ENCODE data around the gene RHBG.
"Not testable (repeated sequence)": the region's sequence is repeated elsewhere in the genome, so short reads cannot be mapped to it uniquely, and the experiment has no call there.

RHBG gene

GRCh38 chr1:156368889-156369684 lies at the start of gene RHBG:
TSS of gene RHBG (plus strand) at chr1:156369211. CDS start at chr1:156369250, 39 bp downstream.
- peak; percentile 7 for DNase-seq

- DNase-seq: peak; percentile 49
Measured at GRCh38 chr1:156319664-156320063, 49.3 kb upstream of the RHBG start.

- no peak for DNase-seq
Measured at GRCh38 chr1:156320560-156320959, 48.5 kb upstream of the RHBG start.

- not testable (repeated sequence) for DNase-seq
Measured at GRCh38 chr1:156323179-156323578, 45.8 kb upstream of the RHBG start.

GRCh38 chr1:156336242-156336641 lies 32.8 kb upstream of the RHBG start:
- peak; percentile 13 for DNase-seq

GRCh38 chr1:156337052-156337887 lies 31.7 kb upstream of the RHBG start:
- DNase-seq: no peak

GRCh38 chr1:156337888-156338179 lies 31.2 kb upstream of the RHBG start:
- no peak for DNase-seq

GRCh38 chr1:156338180-156338976 lies 30.6 kb upstream of the RHBG start, which contains the start of the genes CCT3 and TSACC:
TSS of gene CCT3 (minus strand) at chr1:156338292. CDS start at chr1:156338184, 108 bp downstream.
TSS of gene TSACC (plus strand) at chr1:156338526. CDS start at chr1:156339758, 1,232 bp downstream.
- peak; percentile 100 for DNase-seq

GRCh38 chr1:156342166-156342955 lies 26.6 kb upstream of the RHBG start:
- DNase-seq: no peak

- DNase-seq: no peak
Measured at GRCh38 chr1:156344409-156344808, 24.6 kb upstream of the RHBG start.

GRCh38 chr1:156346035-156346434 lies 23.0 kb upstream of the RHBG start:
- not testable (repeated sequence) for DNase-seq

- DNase-seq: no peak
Measured at GRCh38 chr1:156346636-156347035, 22.4 kb upstream of the RHBG start.

GRCh38 chr1:156347331-156347730 lies 21.7 kb upstream of the RHBG start:
- DNase-seq: no peak

- DNase-seq: not testable (repeated sequence)
Measured at GRCh38 chr1:156352481-156352880, 16.5 kb upstream of the RHBG start.

GRCh38 chr1:156356262-156356874 lies 12.6 kb upstream of the RHBG start:
- DNase-seq: no peak

- DNase-seq: peak; percentile 76
Measured at GRCh38 chr1:156356875-156357534, 12.0 kb upstream of the RHBG start.

GRCh38 chr1:156357977-156358376 lies 11.0 kb upstream of the RHBG start:
- no peak for DNase-seq

- no peak for DNase-seq
Measured at GRCh38 chr1:156358641-156359040, 10.4 kb upstream of the RHBG start.

GRCh38 chr1:156359249-156359648 lies 9.8 kb upstream of the RHBG start:
- DNase-seq: no peak

GRCh38 chr1:156359973-156360372 lies 9.0 kb upstream of the RHBG start:
- no peak for DNase-seq

- DNase-seq: no peak
Measured at GRCh38 chr1:156360534-156360933, 8.5 kb upstream of the RHBG start.

All from CD4-positive, alpha-beta T cell treated with Interleukin-10 for 1 hour (primary cell).